Hematopoietic multipotent progenitor cell treated with erythropoietin and hydrocortisone succinate and interleukin-3 and kit ligand, for 8 days (in vitro differentiated cells): ENCODE results near the gene NME2.

Experiments used
- DNase-seq: peaks from one replicate; pipeline ENCODE4 v3.0.0-alpha.2; 2015

Gene NME2

DNA sequence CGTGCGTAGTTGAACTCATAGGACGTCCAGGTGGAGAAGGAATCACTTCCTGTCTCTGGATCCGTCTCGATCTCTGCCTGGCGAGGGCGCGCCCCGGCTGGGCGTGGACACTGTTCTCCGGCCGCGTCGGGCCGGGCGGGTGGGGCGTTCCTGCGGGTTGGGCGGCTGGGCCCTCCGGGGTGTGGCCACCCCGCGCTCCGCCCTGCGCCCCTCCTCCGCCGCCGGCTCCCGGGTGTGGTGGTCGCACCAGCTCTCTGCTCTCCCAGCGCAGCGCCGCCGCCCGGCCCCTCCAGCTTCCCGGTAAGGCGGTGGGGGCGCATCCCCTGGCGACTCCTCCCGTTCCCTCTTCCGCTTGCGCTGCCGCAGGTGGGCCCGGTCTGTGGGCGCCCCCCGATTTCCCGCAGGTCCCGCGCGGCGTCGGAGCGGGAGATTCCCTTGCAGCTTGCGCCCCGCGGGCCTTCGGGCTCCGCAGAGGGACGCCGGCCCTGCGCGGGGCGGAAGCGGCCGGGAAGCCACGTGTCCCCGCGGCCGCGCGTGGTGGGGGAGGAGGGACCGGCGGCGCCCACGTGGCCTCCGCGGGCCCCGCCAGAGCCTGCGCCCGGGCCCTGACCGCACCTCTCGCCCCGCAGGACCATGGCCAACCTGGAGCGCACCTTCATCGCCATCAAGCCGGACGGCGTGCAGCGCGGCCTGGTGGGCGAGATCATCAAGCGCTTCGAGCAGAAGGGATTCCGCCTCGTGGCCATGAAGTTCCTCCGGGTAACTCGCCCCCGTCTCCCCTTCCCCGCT is at the start of gene NME2:
NME2 (plus strand) TSS at position 214 of the 789 bp plus-strand sequence; CDS start at position 634, 420 bp downstream.
- DNase-seq = peak; percentile 85

DNA sequence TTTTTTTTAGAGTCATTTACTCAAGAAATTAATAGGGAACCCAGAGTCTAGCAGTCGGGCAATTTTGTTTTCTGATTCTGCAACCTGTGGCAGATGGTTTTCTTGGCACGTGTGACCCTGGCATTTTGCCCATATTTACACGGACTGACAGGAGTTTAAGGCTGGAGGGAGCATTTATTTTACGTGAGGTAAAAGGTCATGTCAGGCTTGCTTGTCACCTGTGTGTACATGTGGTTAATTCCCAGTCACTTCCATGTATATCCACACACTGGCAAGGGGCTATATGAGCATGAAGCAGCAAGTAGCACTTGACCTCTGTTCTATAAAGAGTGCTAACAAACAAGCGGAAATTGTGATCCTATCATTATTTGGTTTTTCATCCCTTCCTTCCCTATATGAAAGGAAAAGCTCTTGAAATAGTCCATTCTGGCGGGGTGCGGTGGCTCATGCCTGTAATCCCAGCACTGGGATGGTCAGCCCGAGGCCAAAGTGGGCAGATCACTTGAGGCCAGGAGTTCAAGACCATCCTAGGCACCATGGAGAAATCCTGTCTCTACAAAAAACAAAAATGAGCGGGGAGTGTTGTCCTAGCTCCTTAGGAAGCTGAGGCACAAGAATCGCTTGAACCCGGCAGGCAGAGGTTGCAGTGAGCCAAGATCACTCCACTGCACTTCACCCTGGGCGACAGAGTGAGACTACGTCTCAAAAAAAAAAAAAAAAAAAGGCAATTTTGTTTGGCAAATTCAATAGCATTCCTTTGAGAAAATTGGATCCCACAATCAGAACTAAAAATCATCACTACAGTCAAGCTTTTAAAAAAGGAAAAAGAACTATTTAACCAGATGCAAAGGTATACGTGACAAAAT is 47.6 kb upstream of the NME2 start:
- DNase-seq = peak; percentile 65

DNA sequence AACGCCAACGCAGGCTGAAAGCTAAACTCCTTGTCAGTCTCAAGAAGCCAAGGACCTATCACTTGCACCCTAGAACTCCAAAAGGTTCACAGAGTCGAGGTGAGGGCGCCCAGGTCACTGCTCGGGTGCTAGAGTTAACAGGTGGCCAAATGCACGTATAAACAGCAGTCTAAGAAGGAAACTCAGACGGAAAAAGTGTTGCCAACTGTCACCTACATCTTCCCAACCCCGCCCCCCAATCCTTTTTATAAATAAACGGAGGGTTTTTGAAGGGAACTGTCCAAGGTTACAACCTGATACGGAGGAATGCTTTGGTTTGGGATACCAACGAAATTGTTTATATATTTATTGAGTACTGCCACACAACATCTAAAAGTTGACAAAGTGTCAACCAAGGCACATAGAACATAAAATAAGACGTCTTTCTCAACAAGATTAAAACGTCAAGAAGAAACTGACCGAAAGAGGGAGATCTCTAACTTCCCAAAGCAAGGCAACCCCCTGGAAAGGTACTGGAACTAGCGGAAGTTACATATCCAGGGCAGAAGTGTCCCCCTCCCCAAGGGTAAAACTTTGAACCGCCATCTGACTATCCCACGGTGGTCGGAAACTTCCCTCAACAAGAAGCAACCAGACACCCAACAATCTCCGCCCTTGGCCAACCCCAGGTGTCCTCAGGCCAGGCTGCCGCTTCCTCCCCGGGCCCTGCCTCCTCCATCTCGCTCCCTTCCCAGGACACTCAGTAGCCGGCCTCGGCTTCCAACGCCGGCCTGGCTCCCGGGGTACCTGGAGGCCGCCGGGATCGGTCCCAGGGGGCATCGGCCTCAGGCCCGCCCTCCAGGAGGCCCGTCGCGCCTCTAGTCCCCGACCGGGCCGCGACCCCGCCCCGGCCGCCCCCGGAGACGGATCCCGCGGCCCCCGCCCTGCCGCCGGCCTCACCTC is 46.5 kb upstream of the NME2 start:
- peak; percentile 65 for DNase-seq

DNA sequence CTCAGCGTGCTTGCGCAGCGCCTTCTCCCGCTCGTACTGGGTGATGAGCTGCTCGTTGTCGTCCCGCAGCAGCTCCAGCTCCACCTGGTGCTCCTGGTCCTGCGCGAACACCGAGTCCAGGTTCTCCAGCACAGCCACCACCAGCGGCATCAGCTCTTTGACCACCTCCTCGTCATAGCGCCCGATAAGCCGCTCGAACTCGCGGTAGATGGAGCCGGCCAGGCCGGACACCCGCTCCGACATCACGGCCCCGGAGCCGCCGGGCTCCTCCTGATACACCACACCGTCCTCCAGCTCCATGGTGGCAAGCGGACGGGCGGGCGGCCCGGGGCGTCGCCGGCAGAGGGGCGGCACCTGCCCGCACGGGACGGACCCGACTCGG is 45.9 kb upstream of the NME2 start:
- peak; percentile 35 for DNase-seq

DNA sequence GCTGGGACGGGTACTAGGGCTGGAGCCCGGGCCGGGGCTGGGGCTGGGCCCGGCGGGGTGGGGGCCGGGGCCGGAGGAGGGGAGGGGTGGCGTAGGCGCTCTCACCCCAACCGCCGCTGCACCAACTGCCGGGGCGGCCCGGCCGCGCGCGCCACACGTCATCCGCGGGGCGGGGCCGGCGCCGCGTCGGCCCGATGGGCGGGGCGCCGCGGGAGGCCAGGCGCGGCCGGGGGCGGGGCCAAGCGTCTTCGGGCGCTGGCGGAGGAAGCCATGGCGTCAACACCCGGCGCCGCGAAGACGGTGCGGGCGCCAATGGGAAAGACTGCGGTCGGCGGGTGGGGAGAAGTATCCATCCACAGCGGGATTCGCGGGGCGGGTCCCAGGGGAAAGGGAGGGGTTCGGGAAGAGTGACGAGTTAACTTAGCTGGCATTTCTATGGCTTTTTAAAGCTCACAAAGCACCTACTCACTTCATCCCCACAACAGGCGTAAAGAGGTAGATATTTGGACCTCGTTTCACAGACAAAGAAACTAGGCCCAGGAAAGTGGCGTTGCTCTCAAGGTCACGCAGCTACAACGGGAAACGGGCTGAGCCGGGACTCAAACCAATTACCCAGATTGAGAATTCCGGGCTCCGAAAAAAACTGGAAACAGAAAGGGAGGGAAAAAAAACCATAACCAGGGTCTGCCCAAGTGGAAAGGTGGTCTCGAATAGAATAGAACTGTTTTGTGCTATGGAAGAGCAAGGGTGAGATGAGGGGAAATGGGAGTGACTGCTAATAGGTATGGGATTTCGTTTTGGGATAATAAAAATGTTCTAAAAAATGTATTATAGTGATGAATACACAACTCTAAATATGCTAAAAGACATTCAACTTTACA is 45.2 kb upstream of the NME2 start, which contains the start of gene SPAG9:
SPAG9 (minus strand) TSS at position 130 of the 881 bp plus-strand sequence. CDS start 212 bp downstream, outside the sequence.
- peak; percentile 93 for DNase-seq

DNA sequence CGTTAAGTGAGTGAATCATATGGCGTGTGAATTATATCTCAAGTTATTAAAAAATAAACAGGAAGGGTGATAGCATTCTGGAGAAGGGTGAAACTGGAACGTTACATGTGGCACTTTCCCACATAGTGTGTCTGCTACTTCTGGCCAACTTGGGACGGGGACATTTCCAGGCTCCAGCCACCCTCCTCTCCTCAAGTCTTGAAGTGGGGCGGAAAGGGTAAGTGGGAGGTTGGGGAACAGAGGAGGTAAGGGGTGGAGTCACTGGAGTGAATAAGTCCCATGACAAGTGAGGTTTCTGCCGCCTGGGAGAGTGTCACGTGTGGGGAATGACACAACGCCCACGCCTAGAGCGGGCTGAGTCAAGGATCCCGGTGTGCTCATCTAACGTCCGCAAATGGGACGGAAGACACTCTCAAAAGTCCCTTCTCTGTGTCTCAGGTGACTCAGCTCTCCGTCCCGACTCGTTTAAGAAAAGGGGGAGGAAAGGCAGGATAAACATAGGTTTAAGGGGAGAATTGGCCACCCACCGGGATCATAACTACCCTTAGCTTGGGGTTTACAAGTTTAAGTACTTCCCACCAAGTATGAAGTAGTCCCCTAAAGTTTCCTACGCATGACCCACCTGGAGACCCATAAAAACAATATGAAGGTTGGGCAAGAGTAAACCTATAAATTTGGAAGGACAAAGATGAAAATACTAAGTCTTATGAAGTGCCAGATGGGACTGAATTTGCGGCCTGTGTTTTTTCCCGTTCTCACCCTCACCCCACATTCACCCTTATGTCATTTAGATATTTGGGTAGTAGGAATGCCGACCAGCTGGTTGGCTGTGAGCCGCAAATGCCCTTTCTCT is 44.4 kb upstream of the NME2 start:
- peak; percentile 97 for DNase-seq

DNA sequence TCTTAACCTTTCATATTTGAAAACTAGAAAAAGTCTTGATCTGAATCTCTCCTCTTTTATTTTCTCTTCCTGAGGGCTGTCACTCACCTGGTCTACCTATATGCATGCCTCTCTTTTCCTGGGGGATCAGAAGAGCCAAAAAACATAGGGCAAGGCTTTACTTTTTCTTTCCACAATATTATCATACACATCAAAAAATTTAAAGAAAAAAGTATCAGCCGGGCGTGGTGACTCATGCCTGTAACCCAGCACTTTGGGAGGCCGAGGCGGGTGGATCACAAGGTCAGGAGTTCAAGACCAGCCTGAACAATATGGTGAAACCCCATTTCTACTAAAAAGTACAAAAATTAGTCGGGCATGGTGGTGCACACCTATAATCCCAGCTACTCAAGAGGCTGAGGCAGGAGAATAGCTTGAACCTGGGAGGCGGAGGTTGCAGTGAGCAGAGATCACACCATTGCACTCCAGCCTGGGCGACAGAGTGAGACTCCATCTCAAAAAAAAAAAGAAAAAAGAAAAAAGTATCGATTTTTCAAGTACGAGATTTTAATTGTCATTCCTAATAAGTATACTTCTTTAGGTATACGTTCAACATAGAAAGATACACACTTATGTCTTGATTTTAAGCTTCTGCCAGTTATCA is 43.6 kb upstream of the NME2 start:
- DNase-seq = peak; percentile 14

DNA sequence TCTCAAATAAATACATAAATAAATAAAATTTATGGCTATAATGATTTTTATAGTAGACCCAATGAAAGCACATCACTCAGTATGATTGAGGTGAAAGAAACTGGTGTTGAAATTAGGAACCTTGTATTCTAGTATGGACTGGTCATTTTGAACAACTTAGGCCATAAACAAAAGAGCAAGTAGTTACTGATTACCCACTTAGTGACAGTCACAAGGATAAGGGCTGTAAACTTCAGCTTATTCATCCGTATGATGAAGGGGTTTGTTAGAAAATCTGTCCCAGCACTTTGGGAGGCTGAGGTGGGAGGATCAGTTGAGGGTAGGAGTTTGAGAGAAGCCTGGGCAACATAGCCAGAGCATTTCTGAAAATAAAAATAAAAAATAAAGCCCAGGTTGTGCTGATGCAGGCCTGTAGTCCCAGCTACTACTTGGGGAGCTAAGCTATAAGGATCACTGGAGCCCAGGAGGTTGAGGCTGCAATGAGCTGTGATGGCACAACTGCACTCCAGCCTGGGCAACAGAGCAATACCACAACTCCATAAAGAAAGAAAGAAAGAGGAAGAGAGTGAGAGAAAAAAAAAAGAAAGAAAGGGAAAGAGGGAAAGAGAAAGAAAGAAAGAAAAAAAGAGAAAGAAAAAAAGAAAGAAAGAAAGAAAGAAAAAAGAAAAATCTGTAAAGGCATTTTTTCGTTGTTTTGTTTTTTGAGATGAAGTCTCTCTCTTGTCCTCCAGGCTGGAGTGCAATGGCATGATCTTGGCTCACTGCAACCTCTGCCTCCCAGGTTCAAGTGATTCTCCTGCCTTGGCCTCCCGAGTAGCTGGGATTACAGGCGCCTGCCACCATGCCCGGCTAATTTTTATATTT is 41.3 kb upstream of the NME2 start:
- DNase-seq = no peak

DNA sequence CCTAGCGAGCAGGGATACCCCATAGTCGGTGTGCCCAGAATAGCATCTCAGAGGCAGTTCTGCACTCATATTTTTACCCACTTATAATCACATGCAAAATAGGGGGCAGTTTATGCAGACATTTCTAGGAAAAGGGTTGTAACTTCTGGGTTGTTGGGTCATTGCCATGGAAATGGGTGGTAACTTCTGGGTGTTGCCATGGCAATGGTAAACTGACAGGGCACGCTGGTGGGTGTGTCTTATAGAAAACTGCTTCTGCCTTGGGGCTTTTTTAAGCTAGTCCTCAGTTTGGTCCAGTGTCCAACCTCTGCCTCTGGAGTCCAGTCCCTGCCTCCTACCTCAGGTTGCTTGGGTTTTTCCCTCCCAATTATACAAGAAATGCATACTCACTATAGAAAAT is 38.1 kb upstream of the NME2 start:
- peak; percentile 94 for DNase-seq

DNA sequence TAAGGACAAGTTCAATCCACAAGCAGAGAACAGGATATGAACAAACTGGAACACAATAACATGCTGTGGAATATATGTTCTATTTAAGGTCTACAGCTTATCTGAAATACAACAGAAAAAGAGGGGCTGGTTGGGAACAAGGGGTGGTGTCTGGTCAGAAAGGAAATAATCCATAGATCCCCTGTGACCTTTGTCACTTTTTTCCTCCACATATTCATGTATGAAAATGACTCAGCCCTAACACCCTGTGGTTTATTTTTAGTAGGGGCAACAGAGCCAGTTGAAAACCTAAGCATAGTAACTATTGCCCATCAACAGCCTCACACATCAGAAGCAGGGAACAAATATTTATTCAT is 33.3 kb upstream of the NME2 start:
- DNase-seq = no peak

DNA sequence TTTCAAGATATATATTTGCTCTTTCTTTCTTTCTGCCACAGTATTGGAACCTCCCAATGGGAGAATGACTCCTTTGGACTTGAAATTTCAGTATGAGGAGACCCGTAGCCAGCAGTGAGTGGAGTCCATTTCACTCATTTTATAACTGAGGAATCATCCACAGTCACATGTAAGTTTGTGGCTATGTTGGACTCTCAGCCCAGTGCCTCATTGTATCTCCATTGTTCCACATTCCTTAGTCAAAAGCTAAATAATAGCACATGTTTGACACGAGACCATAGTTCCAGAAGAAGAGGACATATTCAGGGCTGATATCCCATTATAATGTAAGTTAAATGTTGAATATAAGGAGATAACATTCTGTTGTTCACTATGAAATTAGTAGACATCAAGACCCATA is 32.8 kb upstream of the NME2 start:
- no peak for DNase-seq

DNA sequence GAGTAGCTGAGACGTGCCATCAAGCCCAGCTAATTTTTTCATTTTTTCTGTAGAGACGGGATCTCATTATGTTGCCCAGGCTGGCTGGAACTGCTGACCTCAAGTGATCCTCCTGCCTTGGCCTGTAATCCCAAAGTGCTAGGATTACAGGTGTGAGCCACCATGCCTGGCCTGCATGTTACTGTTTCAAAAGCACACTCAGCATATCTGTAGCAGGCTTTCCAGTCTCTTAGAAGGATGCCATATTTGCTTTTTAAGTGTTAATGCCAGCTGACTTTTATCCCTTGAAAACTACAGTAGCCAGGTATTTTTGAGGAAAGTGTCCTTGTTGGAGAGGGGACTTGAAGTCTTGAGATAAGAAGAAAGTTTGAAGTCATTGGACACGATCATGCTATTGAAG is 30.3 kb upstream of the NME2 start:
- no peak for DNase-seq

DNA sequence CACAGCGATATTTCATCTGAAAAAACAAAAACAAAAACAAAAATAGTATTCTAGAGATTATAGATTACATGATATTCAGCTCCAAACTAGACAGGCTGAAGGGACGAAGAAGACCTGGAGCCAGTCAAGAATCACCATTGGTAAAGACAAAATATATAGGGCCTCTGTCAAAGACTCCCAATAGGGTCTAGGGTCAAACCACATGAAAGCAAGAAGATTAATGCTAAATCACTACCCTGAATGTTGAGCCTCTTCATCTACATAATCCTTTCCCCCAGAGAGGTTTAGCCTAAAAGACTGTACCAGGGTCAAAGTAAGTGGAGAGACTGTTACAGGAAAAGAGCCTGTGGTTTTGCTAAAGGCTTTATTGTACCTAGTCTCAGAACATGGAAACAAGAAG is 23.6 kb upstream of the NME2 start:
- no peak for DNase-seq

DNA sequence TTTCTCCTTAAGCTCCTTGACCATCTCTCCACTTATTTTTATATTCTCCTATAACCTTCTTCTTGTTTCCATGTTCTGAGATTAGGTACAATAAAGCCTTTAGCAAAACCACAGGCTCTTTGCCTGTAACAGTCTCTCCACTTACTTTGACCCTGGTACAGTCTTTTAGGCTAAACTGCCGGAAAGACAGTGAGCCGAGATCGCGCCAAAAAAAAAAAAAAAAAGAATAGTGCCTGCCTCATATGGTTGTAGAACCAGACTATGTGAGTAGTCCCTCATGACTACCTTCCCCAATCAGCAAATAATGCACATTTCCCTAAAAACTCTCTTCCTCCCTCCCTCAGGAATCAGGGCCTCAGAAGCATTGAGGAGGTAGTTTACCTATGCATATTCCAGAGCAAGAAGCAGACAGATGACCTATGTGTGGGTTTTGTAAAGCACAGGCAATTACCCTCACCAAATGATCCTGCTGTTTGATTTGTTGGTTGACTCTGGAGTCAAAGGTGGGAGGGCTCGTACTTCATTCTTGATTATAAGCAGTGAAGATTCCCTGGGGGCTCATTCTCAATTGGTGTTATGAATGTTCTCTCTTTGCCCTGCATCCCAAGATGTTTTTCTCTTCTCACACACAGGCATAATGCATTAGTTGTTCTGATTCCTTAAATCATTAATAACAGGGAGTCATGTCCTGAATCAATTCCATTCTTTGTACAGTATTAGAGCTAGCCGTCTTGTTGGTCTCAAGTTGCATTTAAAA is 21.8 kb upstream of the NME2 start:
- no peak for DNase-seq

DNA sequence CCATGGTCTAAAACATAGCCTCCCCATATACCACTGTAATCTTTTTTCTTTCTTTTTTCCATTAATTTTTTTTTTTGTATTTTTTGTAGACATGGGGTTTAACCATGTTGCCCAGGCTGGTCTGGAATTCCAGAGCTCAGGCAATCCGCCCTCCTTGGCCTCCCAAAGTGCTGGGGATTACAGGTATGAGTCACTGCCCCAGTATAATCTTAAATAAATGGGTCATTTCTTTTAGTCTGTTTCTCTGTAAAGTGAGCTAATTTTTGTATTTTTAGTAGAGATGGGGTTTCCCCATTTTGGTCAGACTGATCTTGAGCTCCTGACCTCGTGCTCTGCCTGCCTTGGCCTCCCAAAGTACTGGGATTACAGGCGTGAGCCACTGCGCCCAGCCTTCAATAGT is 18.6 kb upstream of the NME2 start:
- DNase-seq = no peak

DNA sequence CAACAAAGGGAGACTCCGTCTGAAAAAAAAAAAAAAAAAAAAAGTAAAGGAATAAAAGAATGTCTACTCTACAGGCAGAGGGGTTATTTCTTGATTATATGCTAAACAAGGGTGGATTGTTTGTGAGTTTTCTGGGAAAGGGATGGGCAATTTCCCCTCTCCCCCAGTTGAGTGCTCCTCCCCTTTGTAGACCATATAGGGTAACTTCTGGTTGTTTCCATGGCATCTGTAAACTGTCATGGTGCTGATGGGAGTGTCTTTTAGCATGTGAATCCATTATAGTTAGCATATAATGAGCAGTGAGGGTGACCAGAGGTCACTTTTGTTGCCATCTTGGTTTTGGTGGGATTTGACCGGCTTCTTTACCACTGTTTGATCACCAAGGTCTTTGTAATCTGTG is 17.0 kb upstream of the NME2 start:
- no peak for DNase-seq

DNA sequence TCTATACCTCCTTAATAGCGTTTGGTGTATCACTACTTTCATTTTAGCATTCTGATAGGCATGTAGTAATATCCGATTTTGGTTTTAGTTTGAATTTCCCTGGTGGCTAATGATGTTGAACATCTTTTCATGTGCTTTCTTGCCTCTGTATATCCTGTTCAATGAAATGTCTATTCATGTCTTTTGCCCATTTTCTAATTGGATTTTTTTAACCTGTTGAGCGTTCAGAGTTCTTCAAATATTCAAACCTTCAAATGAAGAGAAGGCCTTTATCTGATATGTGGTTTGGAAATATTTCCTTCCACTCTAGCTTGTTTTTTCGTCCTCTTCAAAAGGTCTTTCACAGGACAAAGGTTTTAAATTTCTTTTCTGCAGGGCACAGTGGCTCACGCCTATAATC is 15.3 kb upstream of the NME2 start:
- DNase-seq = no peak

DNA sequence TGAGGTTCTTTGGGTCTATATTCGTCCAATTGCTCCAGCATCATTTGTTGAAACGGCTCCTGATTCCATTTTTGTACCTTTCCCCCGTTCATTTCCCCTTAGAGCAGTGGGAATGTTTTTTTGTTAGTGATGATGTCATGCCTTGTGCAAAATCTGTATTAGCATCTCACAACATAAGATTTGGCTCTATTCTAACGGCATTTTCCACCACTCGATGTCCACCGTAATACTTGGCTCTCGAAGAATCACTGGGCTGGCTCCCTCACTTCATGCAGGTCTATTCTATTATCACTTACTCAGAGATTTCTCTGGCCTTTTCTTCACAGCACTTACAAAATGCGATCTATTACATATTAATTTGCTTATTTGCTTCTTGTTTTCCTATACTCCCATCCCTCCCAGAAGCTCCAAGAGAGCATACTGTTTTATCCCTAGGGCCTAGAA is 13.4 kb upstream of the NME2 start:
- DNase-seq = no peak
